K562 (cell line): ENCODE measurements around the gene MARS1. TPM values are rescaled to one million over a fixed set of nuclear protein-coding genes. Genes with fewer than 3 reads are reported as not detected.

ENCODE experiments used
- ARNT ChIP-seq, 2 experiments: fragments of 450-650 bp; IDR thresholded peaks; 2 replicates each; pipeline ENCODE4 v1.6.1; 2016; ENCODE audit warnings: mild to moderate bottlenecking in 1 of 2
- ATF3 ChIP-seq, 2 experiments: fragments of 450-650 bp in 1 of 2; sonication (generic) in 1 of 2; formaldehyde crosslinking in 1 of 2; IDR thresholded peaks in 1 of 2; conservative IDR thresholded peaks in 1 of 2; 2 replicates each; pipeline versions ENCODE4 v1.6.1 to v1.8.1; 2016 to 2023; ENCODE audit warnings: mild to moderate bottlenecking in 2 of 2, moderate library complexity in 2 of 2, inconsistent platforms in 1 of 2, missing genetic modification reagents in 1 of 2
- CEBPB ChIP-seq: fragments of 450-650 bp; IDR thresholded peaks from 2 replicates; pipeline ENCODE4 v1.6.1; 2016; ENCODE audit warnings: missing genetic modification characterization, missing compliant biosample characterization
- DDX20 ChIP-seq: fragments of 450-650 bp; IDR thresholded peaks from 2 replicates; pipeline ENCODE4 v1.6.1; 2016; ENCODE audit warnings: missing genetic modification characterization, low read depth, mild to moderate bottlenecking, missing compliant biosample characterization, moderate library complexity
- DNMT1 ChIP-seq: fragments of 450-650 bp; IDR thresholded peaks from 2 replicates; pipeline ENCODE4 v1.6.1; 2016; ENCODE audit warnings: antibody characterized with exemption, mild to moderate bottlenecking
- E2F1 ChIP-seq: sonication (generic); formaldehyde crosslinking; IDR thresholded peaks from 2 replicates; pipeline ENCODE4 v1.8.1; 2023; ENCODE audit warnings: mild to moderate bottlenecking, missing genetic modification reagents, moderate library complexity
- ELF4 ChIP-seq: fragments of 450-650 bp; formaldehyde crosslinking; IDR thresholded peaks from 2 replicates; pipeline ENCODE4 v1.4.0; 2022; ENCODE audit warnings: missing genetic modification characterization
- GATA2 ChIP-seq: sonication (generic); formaldehyde crosslinking; IDR thresholded peaks from 2 replicates; pipeline ENCODE4 v1.4.0; 2020; ENCODE audit warnings: mild to moderate bottlenecking, missing genetic modification reagents
- GMEB1 ChIP-seq: fragments of 250-450 bp; sonication (Bioruptor Pico); IDR thresholded peaks from 2 replicates; pipeline ENCODE4 v1.4.0; 2020; ENCODE audit warnings: mild to moderate bottlenecking
- HDAC6 ChIP-seq: IDR thresholded peaks from 2 replicates; pipeline ENCODE4 v1.6.1; 2012; ENCODE audit warnings: low read depth, mild to moderate bottlenecking, control low read depth, inconsistent platforms, low read length, moderate library complexity
- MED1 ChIP-seq: sonication (generic); formaldehyde crosslinking; IDR thresholded peaks from 2 replicates; pipeline ENCODE4 v1.8.1; 2023; ENCODE audit warnings: missing genetic modification reagents, borderline replicate concordance
- PHF20 ChIP-seq: fragments of 450-650 bp; IDR thresholded peaks from 2 replicates; pipeline ENCODE4 v1.6.1; 2018; ENCODE audit not compliant: partially characterized antibody
- SFPQ ChIP-seq: fragments of 200-400 bp; formaldehyde crosslinking; IDR thresholded peaks from 2 replicates; pipeline ENCODE4 v1.6.1; 2017; ENCODE audit warnings: mild to moderate bottlenecking, low read depth, low read length, moderate library complexity
- SOX6 ChIP-seq: fragments of 450-650 bp; IDR thresholded peaks from 2 replicates; pipeline ENCODE4 v1.6.1; 2014; ENCODE audit warnings: mild to moderate bottlenecking
- SP1 ChIP-seq: sonication (generic); formaldehyde crosslinking; IDR thresholded peaks from 2 replicates; pipeline ENCODE4 v1.8.1; 2022; ENCODE audit warnings: mild to moderate bottlenecking, missing genetic modification reagents
- ZNF224 ChIP-seq: sonication (generic); formaldehyde crosslinking; IDR thresholded peaks from 2 replicates; pipeline ENCODE4 v1.8.0; 2022; ENCODE audit warnings: mild to moderate bottlenecking, missing genetic modification reagents
- ZNF551 ChIP-seq: fragments of 250-450 bp; sonication (Bioruptor Pico); IDR thresholded peaks from 2 replicates; pipeline ENCODE4 v1.5.0; 2021; ENCODE audit warnings: mild to moderate bottlenecking, moderate library complexity
- ZNF644 ChIP-seq: fragments of 200-800 bp; sonication (Bioruptor generic); IDR thresholded peaks from 2 replicates; pipeline ENCODE4 v1.6.1; 2016; ENCODE audit warnings: low read depth, missing genetic modification characterization, missing compliant biosample characterization
- ZNF655 ChIP-seq: fragments of 250-450 bp; sonication (Bioruptor Pico); IDR thresholded peaks from 2 replicates; pipeline ENCODE4 v1.5.0; 2021
- polyA plus RNA-seq, 8 experiments: library from polyadenylated mRNA; depleted of rRNA in 4 of 8; stranded (reverse) in 5 of 8; unstranded in 3 of 8; fragments of >200 nt; fragmentation: Nextera tagmentation in 2 of 8; fragmentation: Illumina TruSeq in 1 of 8; extraction: Ambion mirVana in 2 of 8; extraction: Trizol in 1 of 8; gene quantifications; 2 replicates each; pipeline versions ENCODE4 v1.2.1 to v1.2.3, GENCODE V29; 2011 to 2014; ENCODE audit warnings: inconsistent platforms in 1 of 8, missing spikeins in 1 of 8
- total RNA-seq, 7 experiments: library from RNA; depleted of rRNA in 6 of 7; stranded (reverse); fragments of >200 nt in 6 of 7; fragmentation: Illumina TruSeq in 2 of 7; extraction: Trizol in 2 of 7; gene quantifications; 2 replicates each; pipeline versions ENCODE4 v1.2.1 to v1.2.3, GENCODE V29; 2011 to 2021; ENCODE audit warnings: low replicate concordance in 1 of 7

MARS1 gene
- total and polyA plus RNA-seq, 9 of the 15 experiments (the other 6 are each of a cell fraction or from before 2014, with no cell fraction given) = 117 to 382 (median 220) TPM

- TF ChIP-seq MED1 (CRISPR knock-in tag) (no peak), CEBPB (peak; percentile 90), ARNT (IDR thresholded peaks at IDR 0.05) (peak in 1 of 2 experiments; percentile 73; a peak in 2 of 4 replicates), ZNF224 (CRISPR knock-in tag) (no peak), PHF20 (no peak), SP1 (CRISPR knock-in tag) (no peak), E2F1 (CRISPR knock-in tag) (no peak), DDX20 (no peak), HDAC6 (no peak), DNMT1 (no peak), ATF3 (IDR thresholded peaks at IDR 0.05) (no peak), ATF3 (CRISPR knock-in tag; conservative IDR thresholded peaks at IDR 0.05) (no peak), SOX6 (peak; percentile 98), GATA2 (CRISPR knock-in tag) (peak; percentile 87), ZNF644 (no peak), GMEB1 (CRISPR knock-in tag) (no peak), ZNF655 (CRISPR knock-in tag) (no peak), ELF4 (CRISPR knock-in tag) (no peak), SFPQ (no peak), ZNF551 (CRISPR knock-in tag) (no peak)
Measured at GRCh38 chr12:57552306-57552651, 64.4 kb downstream of the MARS1 start (continued).
